ENCODE data around the gene GRM1.

GRM1 gene

DNA sequence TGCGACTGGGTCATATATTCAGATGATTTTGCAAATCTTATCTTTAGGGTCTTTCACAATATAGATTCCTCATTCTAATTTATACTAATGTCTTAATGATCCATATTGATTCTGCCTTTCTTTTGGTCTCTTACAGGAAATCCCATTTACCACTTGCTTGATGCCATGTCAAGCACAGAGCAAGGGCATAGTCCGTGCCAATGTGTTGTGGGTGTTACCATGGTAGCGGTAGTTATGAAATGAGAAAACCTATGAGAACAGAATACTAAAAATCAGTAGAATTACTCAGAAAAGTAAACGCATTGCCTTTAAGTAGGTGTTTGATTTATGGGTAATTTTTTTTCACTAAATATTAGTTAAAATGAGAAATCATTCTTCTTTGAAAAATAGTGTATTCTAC, 360.9 kb downstream of the GRM1 start:
- FAIRE-seq: no peak

GRCh38 chr6:146397638-146398037, 368.8 kb downstream of the GRM1 start:
- no peak for FAIRE-seq

DNA sequence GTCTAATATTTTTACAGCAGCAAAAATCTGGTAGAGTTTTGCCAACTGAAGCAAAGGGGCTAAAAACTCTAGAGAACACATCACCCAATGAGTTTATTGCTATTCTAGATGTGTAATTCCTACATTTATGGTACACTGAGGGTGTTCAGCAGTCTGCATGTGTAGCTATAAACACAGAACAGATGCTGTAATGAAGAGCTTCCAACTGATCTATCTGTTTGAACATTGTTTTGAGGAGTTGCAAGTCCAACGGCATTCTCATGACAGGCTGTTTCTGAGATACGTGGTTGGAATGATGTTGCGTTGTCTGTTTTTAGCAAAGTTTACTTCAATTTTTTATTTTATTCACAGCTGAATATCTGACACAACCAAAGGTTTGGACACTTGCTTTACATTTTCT, 373.6 kb downstream of the GRM1 start:
- no peak for FAIRE-seq

- no peak for FAIRE-seq
Measured at GRCh38 chr6:146408583-146408982, 379.7 kb downstream of the GRM1 start.

GRCh38 chr6:146410851-146411595, 382.2 kb downstream of the GRM1 start:
- FAIRE-seq: no peak

DNA sequence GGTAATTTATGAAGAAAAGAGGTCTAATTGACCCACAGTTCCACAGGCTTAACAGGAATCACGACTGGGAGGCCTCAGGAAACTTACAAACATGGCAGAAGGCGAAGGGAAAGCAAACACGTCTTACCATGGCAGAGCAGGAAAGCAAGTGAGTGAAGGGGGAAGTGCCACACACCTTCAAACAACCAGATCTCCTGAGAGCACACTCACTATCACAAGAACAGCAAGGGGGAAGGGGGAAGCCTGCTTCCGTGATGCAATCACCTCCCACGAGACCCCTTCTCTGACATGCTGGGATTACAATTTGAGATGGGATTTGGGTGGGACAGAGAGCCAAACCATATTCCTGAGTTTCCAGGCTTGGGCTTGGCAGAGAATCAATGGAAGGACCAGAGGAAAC, 390.7 kb downstream of the GRM1 start:
- FAIRE-seq: no peak

GRCh38 chr6:146420255-146420654, 391.4 kb downstream of the GRM1 start:
- FAIRE-seq: no peak

GRCh38 chr6:146422789-146423375, 394.0 kb downstream of the GRM1 start:
- no peak for FAIRE-seq

GRCh38 chr6:146423452-146423851, 394.6 kb downstream of the GRM1 start:
- FAIRE-seq: no peak

DNA sequence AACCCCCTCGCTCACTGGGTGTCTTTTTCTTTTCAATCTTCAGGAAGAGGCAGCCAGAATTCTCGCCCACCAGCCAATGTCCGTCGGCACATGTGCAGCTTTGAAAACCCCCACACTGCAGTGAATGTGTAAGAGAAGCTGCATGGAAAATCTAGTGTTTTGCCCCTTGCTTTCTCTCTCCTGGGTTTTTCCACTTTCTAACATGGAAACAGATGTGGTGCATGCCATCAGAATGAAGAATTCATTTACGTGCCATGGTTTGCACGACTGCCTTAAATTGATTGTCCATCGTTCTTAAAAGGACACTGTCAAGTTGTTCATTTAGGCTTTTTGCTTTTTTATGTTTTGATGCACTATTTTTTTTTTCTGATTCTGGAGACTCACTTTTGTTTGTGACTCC, 397.7 kb downstream of the GRM1 start:
- FAIRE-seq: no peak

- no peak for FAIRE-seq
Measured at GRCh38 chr6:146429831-146430230, 401.0 kb downstream of the GRM1 start.

- FAIRE-seq: no peak
Measured at GRCh38 chr6:146433881-146434731, 405.2 kb downstream of the GRM1 start.

DNA sequence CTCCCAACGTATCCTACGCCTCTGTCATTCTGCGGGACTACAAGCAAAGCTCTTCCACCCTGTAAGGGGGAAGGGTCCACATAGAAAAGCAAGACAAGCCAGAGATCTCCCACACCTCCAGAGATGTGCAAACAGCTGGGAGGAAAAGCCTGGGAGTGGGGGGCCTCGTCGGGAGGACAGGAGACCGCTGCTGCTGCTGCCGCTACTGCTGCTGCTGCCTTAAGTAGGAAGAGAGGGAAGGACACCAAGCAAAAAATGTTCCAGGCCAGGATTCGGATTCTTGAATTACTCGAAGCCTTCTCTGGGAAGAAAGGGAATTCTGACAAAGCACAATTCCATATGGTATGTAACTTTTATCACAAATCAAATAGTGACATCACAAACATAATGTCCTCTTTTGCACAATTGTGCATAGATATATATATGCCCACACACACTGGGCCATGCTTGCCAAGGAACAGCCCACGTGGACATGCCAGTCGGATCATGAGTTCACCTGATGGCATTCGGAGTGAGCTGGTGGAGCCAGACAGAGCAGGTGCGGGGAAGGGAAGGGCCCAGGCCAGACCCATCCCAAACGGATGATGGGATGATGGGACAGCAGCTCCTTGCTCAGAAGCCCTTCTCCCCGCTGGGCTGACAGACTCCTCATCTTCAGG, 406.0 kb downstream of the GRM1 start:
- FAIRE-seq: no peak

GRCh38 chr6:146441907-146442306, 413.0 kb downstream of the GRM1 start:
- no peak for FAIRE-seq

- FAIRE-seq: no peak
Measured at GRCh38 chr6:146444189-146444588, 415.3 kb downstream of the GRM1 start.

- FAIRE-seq: no peak
Measured at GRCh38 chr6:146445233-146445632, 416.4 kb downstream of the GRM1 start.

DNA sequence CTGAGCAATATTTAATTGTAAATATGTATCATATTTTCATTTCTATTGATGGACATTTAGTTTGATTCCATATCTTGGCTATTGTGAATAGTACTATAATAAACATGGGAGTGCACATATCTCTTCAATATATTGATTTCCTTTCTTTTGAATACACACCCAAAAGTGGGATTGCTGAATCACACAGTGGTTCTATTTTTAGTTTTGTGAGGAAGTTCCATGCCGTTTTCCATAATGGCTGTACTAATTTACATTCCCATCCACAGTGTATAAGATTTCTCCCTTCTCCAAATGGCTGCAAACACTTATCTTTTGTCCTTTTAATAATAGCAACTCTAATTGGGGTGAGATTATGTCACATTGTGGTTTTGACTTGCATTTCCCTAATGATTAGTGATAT, 428.0 kb downstream of the GRM1 start:
- no peak for FAIRE-seq

DNA sequence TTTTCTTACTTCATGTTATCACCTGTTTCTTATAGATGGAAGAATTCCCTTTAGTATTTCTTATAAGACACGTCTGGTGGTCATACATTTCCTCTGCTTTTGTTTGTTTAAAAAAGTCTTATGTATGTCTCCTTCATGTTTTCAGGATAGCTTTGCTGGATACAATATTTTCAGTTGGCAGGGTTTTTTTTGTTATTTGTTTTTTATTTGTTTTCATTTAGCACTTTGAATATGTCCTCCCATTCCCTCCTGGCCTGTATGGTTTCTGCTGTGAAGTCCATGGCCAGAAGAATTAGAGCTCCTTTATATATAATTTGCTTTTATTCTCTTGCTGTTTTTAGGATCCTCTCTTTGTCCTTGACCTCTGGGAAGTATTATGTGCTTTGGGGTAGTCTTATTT, 432.1 kb downstream of the GRM1 start:
- no peak for FAIRE-seq

DNA sequence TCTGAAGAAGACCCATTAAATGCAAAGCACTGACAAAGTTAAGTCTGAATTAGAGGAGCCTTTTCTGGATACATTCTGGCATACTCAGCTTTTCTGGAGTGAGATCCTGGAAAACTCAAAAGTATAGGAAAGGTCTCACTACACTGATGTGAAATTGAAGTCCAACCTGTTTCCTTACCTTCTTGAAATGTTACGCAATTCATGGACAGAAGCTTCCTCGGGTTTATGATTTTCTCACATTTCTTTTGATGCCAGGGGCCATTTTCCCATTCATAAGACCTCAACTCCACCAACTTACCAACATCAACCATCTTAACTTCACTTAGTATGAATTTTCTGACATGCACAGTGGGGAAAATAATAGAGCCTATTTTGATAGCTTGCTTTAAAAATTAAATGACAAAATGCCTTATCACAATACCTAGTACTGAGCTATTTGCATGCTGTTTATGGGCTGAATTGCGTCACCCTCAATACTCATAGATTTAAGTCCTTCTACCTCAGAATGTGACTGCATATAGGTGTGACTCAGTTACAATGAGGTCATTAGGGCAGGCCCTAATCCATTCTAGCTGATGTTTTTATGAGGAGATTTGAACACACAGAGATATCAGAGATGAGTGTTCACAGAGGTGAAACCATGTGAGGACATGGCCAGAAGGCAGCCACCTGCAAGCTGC, 441.4 kb downstream of the GRM1 start:
- no peak for FAIRE-seq

GRCh38 chr6:146472918-146473317, 444.1 kb downstream of the GRM1 start:
- no peak for FAIRE-seq

DNA sequence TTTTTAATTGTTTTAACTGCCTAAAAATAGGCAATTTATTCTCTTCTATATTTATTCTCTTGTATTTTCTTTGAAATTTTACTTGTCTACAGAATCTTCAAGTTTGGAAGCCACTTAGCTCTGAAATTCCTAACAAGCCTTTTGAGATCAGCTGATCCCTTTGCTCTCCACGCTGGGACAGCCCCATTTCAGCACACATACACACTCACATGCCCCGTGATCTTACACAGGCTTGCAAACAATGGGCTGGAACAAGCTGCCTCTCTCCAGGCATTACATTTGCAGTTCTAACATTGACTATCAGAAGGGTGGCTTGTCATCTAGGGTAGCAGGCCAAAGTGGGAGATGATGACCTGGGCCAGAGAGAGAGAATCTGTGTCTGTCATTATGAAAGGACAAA, 452.7 kb downstream of the GRM1 start:
- no peak for FAIRE-seq

DNA sequence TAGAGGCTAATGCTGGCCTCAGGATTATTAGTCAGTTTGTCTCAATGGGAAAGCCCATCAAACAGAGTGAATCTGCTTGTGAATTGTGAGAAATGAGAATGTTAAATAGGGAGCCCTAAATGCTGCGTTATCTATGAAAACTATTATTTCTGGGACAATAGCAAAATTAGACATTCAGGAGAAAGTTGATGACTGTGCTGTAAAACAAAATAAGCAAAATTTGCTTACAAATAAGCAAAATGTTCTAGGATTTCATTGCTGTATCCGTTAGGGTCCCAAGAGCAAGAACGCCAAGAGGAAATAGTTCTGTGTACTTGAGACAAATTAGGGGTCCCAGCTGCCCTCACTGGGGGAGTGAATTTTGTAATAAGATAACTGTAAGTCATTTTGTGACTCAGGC, 455.5 kb downstream of the GRM1 start:
- no peak for FAIRE-seq
